Ascending aorta (tissue), 2 donors: ENCODE results near the gene ATG4B. TPM values are rescaled to one million over a fixed set of nuclear protein-coding genes. Genes with fewer than 3 reads are reported as not detected.
A peak's percentile ranks its signal among the peaks of the same experiment; 100 is the strongest.

Source experiments
- DNase-seq, 2 donors: peaks; one replicate each; pipeline ENCODE4 v3.0.0-alpha.2; 2019; ENCODE audit warnings: low spot score in 2 of 2
- H3K27ac ChIP-seq, 2 donors: fragments of 200-600 bp; sonication (generic); one replicate each; pipeline ENCODE4 v1.5.1; 2016 to 2017; ENCODE audit warnings: mild to moderate bottlenecking in 1 of 2
- H3K27me3 ChIP-seq: fragments of 200-600 bp; sonication (generic); one replicate; pipeline ENCODE4 v1.5.1; 2017
- H3K36me3 ChIP-seq, 2 donors: fragments of 200-600 bp; sonication (generic); one replicate each; pipeline ENCODE4 v1.5.1; 2016
- H3K4me1 ChIP-seq, 2 donors: fragments of 200-600 bp; sonication (generic); one replicate each; pipeline ENCODE4 v1.5.1; 2016 to 2017; ENCODE audit warnings: mild to moderate bottlenecking in 1 of 2
- H3K4me3 ChIP-seq, 2 donors: fragments of 200-600 bp; sonication (generic); one replicate each; pipeline ENCODE4 v1.5.1; 2016 to 2017; ENCODE audit warnings: mild to moderate bottlenecking in 1 of 2
- H3K9me3 ChIP-seq, 2 donors: fragments of 200-600 bp; sonication (generic); one replicate each; pipeline ENCODE4 v1.5.1; 2016
- CTCF ChIP-seq, 3 experiments: fragments of 200-600 bp in 2 of 3; fragments of 450-650 bp in 1 of 3; sonication (generic) in 2 of 3; IDR thresholded peaks; one replicate each; pipeline ENCODE4 v1.5.1; 2016 to 2019; ENCODE audit warnings: antibody characterized with exemption in 3 of 3, mild to moderate bottlenecking in 1 of 3, moderate library complexity in 1 of 3
- intact Hi-C: fragments of 100-400 bp; cut with DNase I; formaldehyde crosslinking; loops from one replicate; pipeline ENCODE4 v1.15.1; 2023
- total RNA-seq: library from RNA; depleted of rRNA; stranded (reverse); fragments of >200 nt; gene quantifications from one replicate; pipeline ENCODE4 v1.1.0, GENCODE V29; 2016

ATG4B gene
- total RNA-seq, 1 donor from 2014 or later = 225 TPM

GRCh38 chr2:241678307-241678706 lies 40.8 kb downstream of the ATG4B start:
- Histone ChIP-seq H3K36me3 (peaks cover 16 to 37% of the 10 kb centered on the region in 2 donors), H3K4me1 (no peaks in the 10 kb centered on the region), H3K4me3 (no peak overlapping the region), H3K9me3 (no peaks in the 10 kb centered on the region), H3K27ac (no peak overlapping the region), H3K27me3 (no peaks in the 10 kb centered on the region)
- intact Hi-C loops = no loop called here
- TF ChIP-seq CTCF (IDR thresholded peaks at IDR 0.05) = no peak
- no peak for DNase-seq

GRCh38 chr2:241678784-241679540 lies 41.5 kb downstream of the ATG4B start:
- Histone ChIP-seq H3K36me3 (peaks cover 16 to 37% of the 10 kb centered on the region in 2 donors), H3K27ac (no peak overlapping the region), H3K27me3 (no peaks in the 10 kb centered on the region), H3K4me1 (no peaks in the 10 kb centered on the region), H3K4me3 (no peak overlapping the region), H3K9me3 (no peaks in the 10 kb centered on the region)
- intact Hi-C loops = no loop called here
- DNase-seq = no peak
- no peak for TF ChIP-seq CTCF (IDR thresholded peaks at IDR 0.05)

GRCh38 chr2:241680044-241680443 lies 42.6 kb downstream of the ATG4B start:
- intact Hi-C loops = loop anchor here (10.0 kb wide), 1 partner anchor 175 kb away; the partner anchor contains the start of gene STK25
- Histone ChIP-seq H3K9me3 (no peaks in the 10 kb centered on the region), H3K36me3 (peaks cover 16 to 37% of the 10 kb centered on the region in 2 donors), H3K27ac (no peak overlapping the region), H3K4me3 (no peak overlapping the region), H3K4me1 (no peaks in the 10 kb centered on the region), H3K27me3 (no peaks in the 10 kb centered on the region)
- TF ChIP-seq CTCF (IDR thresholded peaks at IDR 0.05) = no peak
- DNase-seq = no peak

- no peak for TF ChIP-seq CTCF (IDR thresholded peaks at IDR 0.05)
- DNase-seq = no peak
- Histone ChIP-seq H3K27me3 (no peaks in the 10 kb centered on the region), H3K36me3 (peaks cover 16 to 37% of the 10 kb centered on the region in 2 donors), H3K27ac (no peak overlapping the region), H3K9me3 (no peaks in the 10 kb centered on the region), H3K4me1 (peaks cover 0 to 3% of the 10 kb centered on the region in 2 donors), H3K4me3 (no peak overlapping the region)
- intact Hi-C loops = loop anchor here (10.0 kb wide), 1 partner anchor 176 kb away; the partner anchor contains the start of gene STK25
Measured at GRCh38 chr2:241680827-241681599, 43.5 kb downstream of the ATG4B start.

GRCh38 chr2:241686324-241686649 lies 48.8 kb downstream of the ATG4B start:
- Histone ChIP-seq H3K4me1 (peaks cover 7 to 18% of the 10 kb centered on the region in 2 donors), H3K36me3 (peaks cover 0 to 16% of the 10 kb centered on the region in 2 donors), H3K27me3 (no peaks in the 10 kb centered on the region), H3K27ac (peak overlapping the region in 1 of 2 donors; percentile 6), H3K9me3 (no peaks in the 10 kb centered on the region), H3K4me3 (peak overlapping the region; percentile 85 to 94)
- intact Hi-C loops = loop anchor here (1.0 to 10.0 kb wide), 5 partner anchors 48 to 694 kb away; partner anchors contain the start of genes ATG4B, D2HGDH, STK25 and THAP4
- no peak for DNase-seq
- no peak for TF ChIP-seq CTCF (IDR thresholded peaks at IDR 0.05)
